Astrocyte of the hippocampus (primary cell): ENCODE measurements around the gene RAI14.
A peak's percentile ranks its signal among the peaks of the same experiment; 100 is the strongest.

Experiments
- DNase-seq: peaks from one replicate; pipeline ENCODE4 v3.0.0; 2011; ENCODE audit warnings: low read depth, low spot score

Gene RAI14

GRCh38 chr5:34656001-34656699 is at the start of gene RAI14:
Gene RAI14 (plus strand): TSS chr5:34656328. CDS start chr5:34686920, 30,592 bp downstream.
- DNase-seq = peak; percentile 97

DNA sequence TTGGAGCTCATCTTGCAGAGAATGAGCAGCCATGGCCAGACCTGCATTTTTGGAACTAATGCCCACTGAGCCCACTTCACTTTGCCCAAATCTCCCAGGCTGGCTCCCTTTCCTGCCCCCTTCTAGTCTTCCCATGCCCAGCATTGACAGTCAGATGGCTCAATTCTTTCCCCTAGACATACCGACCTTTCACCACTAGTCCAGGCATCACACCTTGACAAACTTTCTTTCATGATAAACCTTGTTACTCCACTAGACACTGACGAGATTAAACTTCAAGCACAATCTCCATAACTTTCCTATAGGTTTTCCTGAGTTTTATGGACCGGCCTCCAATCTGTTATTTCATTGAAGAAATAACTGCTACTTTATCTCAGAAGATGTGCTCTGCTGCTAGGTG is 47.8 kb upstream of the RAI14 start:
- no peak for DNase-seq

DNA sequence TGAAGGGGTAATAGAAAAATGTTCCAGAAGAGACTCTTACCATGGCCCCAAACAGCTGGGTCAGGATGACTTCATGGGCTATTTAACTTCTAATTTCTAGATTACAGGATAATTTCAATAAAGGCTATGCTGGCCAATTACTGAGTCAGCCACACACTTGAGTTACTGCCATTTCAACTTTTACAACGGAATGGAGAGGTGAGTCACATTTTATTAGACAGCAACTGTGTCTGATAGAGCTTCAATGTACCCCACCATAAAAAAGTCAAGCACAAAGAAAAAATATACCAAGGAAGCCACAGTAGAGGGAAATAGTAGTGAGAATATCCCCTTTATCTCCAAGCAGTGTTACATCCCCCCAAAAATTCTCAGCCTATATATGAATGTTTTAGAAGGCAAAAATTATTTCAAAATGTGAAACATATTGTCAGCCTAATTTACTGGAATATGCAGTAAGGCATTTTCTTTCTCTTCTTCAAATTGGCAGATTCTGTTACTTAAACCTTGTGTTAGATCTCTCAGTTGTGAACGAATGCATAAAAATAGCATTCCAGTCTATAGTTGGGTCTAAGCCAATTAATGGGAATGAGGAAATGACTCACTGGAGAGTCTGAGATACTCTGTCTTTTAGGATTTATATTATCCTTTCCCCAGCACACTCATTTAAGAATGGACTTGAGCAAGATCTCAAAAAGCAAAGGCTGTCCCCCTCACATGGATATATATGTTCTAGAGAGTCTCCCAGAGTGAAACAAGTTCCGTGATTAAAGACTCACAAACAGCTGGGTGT is 47.1 kb upstream of the RAI14 start:
- DNase-seq = peak; percentile 87

GRCh38 chr5:34609951-34610441 is 46.1 kb upstream of the RAI14 start:
- peak; percentile 58 for DNase-seq

DNA sequence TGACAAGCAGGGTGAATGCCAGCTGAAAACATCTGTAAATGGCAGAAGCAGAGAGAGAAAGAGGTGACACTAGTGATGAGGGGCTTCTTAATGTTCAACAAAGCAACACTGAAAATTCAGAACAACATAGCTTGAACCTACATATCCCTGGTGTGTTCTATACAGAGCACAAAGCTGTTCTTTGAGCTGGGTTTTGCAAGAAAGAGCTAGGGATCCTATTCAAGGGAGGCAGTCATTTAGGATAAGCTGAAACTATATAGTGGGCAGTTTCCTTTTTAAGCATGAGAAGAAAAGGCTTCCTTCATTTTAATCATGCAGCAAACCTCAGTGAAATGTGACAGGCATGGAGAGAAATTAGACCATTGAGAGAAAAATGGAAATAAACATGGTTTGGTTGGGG is 45.6 kb upstream of the RAI14 start:
- DNase-seq = no peak

- no peak for DNase-seq
These were observed 44.4 kb upstream of the RAI14 start for GRCh38 chr5:34611464-34612415.

GRCh38 chr5:34616651-34617050 is 39.5 kb upstream of the RAI14 start:
- DNase-seq = no peak

DNA sequence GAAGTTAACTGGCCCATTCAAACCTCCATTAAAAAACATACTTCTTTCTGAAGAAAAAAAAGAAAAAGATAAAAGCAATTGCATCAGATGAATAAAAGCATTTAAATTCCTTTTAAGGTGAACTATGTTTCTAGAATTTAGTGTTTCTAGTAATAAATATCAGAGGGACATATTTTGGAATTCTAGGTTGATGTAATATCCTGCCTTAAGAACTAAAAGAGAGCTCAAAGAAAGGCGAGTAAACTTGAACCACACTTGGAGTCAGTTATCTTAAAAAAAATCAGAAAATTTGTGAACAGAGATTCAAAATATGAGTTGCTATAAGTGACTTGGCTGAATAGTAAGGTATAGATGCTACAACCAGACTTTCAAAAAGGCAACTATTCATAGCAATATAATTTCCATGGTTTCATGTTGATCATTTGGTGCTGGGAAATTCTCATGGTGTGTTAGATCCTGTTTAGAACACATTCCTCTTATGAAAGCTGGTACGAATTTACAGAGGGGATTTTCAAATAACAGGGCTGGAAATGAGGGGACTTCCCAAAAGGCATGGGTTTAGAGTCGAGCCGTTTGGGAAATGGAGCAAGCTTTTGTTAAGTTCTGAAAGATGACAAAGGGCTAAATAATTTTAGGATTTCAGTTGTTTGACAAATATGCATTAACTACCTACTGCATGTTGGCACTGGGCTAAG is 37.6 kb upstream of the RAI14 start:
- no peak for DNase-seq

DNA sequence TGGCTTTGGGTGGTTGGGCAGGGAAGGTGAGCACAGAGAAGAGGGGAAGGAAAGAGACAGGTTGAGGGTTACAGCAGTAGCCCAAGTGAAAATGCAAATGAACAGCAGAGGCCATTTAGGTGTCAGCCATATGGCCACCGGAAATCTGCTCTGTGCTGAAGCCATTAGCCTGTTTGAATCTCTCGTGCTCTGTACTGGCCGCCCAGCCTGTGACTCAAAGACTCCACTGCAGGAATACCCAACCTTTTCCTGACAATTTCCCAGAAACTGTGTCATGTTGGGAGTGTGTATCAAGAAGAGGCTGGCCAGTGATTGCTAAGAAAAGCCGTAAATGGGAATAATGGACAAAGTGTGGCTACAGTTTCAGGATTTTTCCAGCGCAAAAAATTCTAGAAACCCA is 35.9 kb upstream of the RAI14 start:
- DNase-seq = no peak

GRCh38 chr5:34621277-34622097 is 34.6 kb upstream of the RAI14 start:
- peak; percentile 48 for DNase-seq

- DNase-seq = peak; percentile 64
These were observed 34.1 kb upstream of the RAI14 start for GRCh38 chr5:34622098-34622400.

GRCh38 chr5:34624691-34625090 is 31.4 kb upstream of the RAI14 start:
- no peak for DNase-seq

GRCh38 chr5:34625246-34625645 is 30.9 kb upstream of the RAI14 start:
- DNase-seq = peak; percentile 42

DNA sequence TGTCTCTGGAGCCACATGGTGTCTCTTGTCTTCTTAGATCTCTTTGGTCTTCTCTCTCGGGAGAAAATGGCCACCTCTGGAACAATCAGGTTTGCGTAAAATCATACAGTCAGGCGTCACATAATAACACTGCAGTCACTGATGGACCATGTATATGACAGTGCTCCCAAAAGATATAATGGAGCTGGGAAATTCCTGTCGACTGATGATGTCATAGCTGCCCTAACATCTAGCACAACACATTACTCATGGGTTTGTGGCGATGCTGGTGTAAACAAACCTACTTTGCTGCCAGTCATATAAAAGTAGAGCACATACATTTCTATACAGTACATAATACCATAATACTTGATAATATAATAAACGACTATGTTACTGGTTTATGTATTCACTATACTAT is 30.1 kb upstream of the RAI14 start:
- DNase-seq = peak; percentile 77

DNA sequence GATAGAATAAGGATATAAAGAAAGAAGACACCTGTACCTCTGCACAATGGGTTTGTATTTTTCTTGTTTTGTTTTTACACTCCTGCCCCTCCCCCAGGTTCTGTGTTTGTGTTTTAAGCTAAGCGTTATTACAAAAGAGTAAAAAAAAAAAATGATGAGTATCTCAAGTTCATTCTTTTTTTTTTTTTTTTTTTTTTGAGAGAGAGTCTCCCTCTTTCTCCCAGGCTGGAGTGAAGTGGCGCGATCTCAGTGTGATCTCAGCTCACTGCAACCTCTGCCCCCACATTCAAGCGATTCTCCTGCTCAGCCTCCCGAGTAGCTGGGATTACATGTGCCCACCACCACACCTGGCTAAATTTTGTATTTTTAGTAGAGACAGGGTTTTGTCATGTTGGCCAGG is 29.4 kb upstream of the RAI14 start:
- no peak for DNase-seq

DNA sequence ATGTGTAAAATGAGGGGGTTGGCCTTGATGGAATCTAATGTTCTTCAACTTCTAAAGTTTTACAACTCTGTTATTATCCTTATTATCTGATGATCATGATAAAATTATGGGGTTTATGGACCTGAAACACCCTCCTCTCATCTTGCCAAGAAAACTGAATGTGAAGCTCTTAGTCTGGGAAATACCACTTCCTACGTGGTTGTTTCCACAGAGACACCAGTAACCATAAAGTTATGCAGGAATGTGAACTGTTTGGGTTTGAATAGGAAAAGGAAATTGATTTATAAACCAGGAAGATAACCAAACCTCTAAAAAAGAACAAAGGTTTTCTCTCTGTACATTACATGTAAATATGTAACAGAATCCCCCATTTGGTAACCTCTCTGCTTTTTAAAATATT is 28.3 kb upstream of the RAI14 start:
- DNase-seq = peak; percentile 85

- no peak for DNase-seq
These were observed 27.8 kb upstream of the RAI14 start for GRCh38 chr5:34628373-34628772.

GRCh38 chr5:34630596-34630995 is 25.5 kb upstream of the RAI14 start:
- no peak for DNase-seq

DNA sequence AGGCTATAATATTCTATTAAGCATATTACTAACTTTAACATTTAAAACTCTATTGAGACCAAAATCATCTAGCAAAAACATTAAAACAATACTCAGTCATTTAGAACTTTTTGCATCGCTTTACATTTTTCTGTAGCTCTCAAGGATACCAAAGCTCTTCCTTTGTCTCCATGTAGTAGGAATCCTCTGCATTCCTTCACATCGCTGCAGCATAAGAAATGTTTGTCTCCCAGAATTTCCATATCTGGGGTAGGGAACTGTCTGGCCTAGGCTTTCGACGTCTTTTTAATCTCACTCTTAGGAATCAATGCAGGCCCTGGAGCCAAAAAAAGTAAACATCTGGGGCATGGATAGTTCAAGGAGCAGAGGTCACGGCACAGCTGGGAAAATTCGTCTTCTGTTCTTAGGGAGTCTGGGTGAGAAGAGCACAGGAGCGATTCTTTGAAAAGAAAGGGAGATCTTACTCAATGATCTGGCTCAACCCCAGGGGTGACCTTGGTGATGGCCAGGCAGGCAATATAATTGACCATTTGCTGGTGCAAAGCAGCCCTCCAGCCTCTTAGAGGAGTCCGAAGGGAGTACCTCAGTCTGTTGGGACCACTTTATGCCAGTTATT is 23.2 kb upstream of the RAI14 start:
- DNase-seq = no peak
